G401.6 (cell line): Measurements from ENCODE around the gene PHRF1.

ENCODE experiments used
- FAIRE-seq: peaks from 2 replicates; lab custom pipeline; 2012; peaks lifted over from hg19 to GRCh38; lab: Jason Lieb, UNC

PHRF1 gene

DNA sequence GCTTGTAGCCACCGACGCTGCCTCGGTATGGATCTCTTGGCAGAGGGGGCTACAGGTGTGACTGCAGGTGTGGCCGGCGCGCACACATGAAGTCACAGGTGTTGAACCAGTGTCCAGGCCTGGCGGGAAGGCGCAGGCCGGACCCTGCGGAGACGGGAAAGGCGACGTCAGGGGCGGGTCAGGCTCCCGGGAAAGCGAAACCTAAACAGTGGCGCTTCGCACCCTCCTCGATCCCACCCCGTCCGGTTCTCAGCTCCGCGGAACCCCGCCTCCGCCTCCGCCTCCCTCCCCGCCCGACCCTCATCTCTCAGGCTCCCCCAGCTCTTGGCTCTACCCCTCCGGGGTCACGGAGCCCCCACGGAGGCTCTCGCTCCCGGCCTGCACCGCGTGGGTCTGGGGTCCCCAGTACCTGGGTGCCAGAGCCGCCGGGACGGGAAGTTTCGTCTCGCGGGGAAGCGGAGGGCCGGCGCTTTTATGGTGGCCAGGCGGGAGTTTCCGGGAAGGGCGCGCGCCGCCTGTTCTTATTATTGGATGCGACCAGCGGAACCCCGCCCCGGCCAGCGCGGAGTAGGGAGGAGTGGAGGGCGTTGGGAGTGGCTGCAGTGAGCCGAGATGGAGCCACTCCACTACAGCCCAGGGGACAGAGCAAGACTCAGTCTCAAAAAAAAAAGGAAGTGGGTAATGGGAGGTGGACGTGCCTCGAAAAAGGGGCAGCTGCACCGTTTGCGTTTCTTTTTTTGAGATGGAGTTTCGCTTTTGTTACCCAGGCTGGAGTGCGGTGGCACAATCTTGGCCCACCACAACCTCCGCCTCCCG, 39.4 kb downstream of the PHRF1 start, which contains the start of gene IRF7:
IRF7 (minus strand) TSS at position 447 of the 816 bp plus-strand sequence. CDS start 586 bp downstream, outside the sequence.
- FAIRE-seq, result no peak

DNA sequence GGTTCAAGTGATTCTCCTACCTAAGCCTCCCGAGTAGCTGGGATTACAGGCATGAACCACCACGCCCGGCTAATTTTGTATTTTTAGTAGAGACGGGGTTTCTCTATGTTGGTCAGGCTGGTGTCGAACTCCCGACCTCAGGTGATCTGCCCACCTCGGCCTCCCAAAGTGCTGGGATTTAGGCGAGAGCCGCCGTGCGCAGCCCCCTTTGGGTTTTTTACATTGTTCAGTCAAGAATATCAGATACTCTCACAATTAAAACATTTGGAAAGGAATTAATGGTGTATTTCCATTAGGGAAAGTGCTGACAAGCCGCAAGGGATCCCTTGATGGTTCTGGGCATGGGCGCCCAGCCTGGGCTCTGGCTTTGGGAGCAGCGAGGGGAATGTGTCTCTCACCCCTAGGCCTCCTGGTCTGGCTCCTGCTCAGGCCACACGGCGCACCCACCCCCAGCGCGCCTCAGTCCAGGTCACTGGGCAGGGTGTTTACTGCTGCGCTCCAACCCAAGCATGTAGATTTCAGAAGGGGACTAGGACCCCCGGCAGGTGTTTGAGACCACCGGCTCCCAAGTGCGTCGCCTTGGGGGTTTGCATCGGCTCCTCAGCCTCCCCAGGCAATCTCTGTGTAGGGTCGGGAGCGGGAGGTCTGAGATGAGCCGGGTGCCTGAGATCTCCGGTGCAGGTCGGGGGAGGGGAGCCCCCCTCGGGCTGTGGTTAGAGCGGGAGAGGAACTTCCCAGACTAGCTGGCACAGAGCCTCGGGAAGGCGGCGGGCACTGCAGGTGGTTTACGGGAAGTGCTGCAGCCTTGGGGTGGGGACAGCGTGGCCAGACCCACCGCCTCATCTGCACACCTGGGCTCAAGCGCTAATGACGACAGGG, 40.3 kb downstream of the PHRF1 start:
- no peak for FAIRE-seq

DNA sequence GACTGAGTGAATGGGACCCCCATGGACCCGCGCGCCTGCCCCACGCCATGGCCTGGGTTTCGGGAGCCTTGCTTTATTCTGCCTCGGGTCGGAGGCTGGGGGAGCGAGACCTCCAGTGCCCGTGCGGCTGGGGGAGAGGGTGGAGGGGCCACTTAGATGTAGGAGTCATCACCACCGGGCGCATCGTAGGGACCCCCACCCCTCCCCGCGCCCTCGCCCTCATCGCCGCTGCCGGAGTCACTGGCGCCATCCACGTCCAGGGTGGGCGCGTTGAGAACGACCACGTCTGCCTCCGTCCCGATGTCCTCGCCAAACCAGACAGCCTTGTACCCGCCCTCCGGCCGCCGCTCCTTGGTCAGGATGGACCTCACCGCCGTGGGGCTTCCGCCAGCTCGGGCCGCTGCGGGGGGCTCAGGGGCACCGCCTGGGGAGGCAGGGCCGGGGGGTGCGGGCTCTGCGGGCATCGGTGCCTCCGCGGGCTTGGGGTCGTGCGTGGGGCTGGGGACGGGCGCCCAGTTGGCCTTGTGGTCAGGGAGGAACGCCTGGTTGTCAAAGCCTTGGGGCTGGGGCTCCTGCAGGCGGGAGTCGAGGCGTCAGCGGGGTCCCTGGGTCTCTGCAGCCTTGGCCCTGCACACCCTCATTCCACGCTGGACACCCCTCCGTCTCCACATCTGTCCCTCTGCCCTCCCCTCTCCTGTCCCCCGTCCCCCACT, 41.1 kb downstream of the PHRF1 start:
- no peak for FAIRE-seq

DNA sequence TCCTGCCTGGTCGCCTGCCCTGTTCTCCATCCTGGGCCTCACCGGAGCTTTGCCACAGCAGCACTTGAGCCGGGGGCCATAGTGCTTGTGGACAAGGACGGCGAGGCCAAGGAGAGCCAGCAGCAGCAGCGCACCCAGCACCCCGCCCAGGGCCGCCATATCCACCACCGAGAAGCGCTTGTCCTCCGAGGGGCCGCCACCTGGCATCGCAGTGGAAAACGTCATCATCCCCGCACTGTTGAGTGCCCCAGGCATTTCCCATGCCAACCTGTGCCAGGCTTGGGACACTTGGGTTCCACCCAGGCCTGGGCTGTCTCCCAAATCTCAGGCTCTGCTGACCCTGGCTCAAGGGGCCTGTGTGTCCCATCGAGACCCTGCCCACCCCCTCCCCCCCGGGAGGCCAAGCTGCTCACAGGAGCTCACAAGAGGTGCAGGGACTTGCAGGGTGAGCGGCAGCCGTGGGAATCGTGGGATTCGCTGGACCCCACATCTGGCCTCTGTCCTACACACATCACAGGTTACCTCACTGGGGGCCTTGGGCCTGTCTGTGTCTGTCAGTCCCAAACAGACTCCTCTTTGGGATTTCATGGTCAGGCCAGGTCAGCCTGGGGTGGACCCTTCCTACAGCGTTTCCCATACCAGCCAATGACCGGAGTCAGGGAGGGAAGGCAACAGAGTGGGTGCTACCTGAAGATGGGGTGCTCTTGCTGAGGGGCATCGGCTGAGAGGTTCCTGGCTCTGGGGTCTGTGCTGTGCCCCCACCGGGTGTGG, 41.8 kb downstream of the PHRF1 start:
- FAIRE-seq, result no peak

DNA sequence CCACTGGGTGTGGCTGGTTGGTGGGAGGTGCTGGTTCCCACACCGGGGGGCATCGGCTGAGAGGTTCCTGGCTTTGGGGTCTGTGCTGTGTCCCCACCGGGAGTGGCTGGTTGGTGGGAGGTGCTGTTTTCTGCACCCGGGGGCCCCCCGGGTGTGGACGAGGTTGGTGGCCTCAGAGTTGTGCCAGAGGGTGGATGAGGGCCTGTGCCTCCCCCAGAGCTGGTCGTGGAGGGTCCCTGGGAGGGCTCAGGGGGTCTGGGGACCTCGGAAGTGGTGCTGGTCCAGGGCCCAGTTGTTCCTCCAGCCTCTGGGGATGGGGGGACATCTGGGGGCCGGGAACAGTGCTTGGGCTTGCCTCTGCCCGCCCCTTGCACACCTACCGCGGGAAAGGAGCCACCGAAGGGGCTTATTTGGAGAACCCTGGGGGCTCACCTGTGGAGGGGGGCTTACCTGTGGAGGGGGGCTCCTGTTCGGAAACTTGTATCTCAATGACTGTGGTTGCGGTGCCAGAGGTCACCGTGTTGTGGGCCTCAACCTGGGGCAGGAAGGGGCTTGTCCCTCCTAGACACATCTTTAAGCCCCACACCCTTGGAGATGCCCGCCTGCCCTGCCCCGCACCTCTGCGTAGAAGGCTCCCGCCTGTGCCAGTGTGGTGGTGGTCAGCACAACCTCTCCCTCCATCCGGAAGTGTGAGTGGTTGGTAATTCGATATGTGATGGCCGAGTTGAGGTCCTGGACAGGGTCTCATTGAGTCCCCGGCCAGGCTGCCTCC, 42.8 kb downstream of the PHRF1 start:
- no peak for FAIRE-seq

DNA sequence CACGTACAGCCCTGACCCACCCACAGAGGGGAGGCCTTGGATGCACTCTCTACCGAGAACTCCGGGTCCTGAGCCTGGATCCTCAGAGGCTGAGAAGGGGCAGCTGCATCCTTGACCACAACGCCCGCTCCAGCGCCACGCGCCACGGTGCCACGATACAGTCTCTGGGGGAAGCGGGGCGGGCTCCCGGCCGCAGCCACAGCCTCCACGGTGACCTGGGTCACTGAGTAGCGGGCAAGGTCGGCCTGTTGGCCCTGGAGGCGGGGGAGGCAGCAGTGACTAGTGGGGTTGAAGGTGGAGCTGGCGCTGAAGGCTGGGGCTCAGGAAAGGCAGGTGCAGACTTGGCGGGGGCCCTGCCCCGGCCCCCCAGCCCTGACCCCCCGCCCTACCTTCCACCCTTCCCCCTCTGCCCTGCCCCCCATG, 43.4 kb downstream of the PHRF1 start:
- no peak for FAIRE-seq

DNA sequence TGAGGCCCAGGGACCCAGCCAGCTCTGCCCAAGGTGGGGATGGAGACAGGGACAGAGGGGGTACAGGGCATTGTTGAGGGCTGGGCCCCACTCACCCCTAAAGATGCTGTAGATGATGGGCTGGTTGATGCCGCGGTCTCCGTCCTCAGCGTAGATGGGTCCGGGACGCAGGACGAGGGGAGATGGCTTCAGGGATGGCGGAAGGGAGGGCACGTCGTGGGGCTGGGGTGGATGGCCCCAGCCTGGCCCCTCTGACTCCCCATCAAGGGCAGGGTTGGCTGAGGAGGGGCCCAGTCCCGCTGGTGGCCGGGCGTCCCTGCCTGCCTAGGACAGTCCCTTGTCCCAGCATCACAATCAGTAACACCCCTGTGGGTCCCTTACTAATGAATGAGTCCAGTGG, 43.9 kb downstream of the PHRF1 start:
- no peak for FAIRE-seq

DNA sequence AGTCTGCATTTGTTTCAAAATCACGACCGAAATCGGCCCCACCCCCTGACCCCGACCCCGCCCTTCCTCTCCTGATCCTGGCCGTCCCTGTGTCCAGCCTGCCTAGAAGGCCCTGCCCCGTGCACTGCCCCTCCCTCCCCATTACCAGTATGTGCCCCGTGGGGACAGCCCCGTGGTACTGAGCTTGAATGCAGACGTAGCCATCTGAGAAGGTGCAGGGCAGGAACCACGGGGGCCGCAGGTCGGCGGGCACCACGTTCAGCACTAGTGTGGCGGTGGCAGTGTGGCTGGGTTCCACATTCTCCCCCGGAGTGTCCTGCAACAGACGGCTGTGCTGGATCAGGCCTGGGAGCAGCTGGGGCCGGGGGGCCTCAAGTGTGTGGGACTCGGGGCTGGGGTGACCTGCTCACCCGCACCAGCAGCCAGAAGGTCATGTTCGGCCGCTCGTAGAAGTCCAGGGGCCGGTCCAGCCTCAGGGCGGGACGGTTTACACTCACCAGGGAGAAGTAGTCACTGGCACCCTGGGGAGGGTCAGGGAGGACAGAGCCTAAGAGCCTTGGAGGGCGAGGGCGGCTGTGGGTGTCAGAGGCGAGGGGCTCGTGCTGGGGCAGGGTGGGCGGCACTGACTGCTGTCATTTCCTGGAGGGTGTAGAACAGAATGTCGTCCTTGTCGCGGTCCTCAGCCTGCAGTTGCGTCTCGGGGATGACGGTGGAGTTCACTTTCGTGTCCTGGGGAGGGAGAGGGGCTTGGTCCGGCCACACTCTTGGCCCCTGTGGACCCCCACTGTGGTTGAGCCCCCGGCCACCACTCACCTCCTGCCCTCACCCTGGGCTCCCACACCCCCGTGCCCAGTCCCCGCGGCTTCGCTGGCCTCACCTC, 44.9 kb downstream of the PHRF1 start:
- FAIRE-seq, result no peak

DNA sequence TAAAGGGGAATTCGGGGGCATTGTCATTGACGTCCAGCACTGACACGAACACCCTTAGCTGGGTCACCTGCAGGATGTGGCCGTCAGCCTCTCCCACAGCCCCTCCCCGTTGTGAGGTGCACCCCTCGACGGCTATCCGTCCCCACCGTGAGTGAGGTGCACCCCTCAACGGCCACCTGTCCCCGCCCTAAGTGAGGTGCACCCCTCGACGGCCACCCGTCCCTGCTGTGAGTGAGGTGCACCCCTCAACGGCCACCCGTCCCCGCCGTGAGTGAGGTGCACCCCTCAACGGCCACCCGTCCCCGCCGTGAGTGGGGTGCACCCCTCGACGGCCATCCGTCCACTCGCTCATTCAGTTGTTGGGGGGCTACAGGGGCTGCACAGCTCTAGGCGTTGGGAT, 45.6 kb downstream of the PHRF1 start:
- FAIRE-seq, result no peak

DNA sequence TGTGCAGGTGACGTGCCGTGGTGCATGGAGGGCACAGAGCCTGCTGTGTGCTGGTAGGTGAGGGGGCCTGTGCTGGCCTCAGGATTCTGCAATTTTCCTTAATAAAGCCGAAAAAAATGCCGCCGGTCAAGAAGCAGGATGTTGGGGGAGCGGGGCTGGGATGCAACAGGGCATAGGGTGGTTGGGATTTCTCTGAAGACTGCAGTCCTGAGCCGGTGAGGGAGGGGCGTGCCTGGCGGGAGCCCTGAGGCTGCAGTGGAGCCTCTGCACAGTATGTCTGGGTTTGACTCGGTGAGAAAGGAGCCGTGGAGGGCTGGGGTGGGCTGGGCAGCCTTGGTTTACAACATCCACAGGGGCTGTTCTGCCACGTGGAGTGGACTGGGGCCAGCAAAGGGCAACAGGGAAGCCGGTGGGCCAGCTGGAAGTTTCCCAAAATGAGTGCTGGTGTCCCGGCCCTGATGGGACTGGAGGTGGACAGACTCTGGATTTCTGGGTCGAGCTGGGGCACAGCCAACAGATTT, 47.1 kb downstream of the PHRF1 start:
- no peak for FAIRE-seq

DNA sequence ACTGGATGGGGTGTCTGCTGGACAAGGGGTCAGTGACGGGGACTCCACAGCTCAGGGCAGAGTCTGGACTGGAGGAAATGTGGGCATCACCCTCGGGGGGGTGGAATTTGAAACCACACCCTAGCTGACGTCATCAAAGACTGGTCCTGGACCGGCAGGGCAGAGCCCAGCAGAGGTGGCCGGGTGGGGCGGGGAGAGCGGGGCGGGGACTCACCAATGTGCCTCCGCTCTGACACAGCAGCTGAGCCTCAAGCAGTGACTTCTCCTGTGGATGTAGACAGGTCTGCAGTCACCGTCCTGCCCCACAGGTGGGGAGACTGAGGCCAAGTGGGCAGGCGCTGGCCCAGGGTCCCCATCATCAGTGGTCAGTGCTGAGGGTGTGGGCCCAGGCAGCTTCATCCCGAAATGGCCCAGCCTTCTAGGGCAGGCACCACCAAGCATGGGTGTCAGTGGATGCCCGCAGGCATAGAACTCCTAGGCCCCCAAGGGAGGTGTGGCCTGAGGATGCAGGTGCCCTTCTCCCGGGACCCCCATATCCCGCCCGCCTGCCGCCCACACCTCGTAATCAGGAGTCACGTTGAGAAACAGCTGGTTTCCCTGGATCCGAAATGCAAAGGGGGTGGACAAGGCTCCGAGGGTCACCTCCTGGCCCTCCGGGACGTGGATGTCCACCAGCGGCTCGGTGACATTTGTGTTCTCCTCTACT, 47.9 kb downstream of the PHRF1 start:
- no peak for FAIRE-seq

DNA sequence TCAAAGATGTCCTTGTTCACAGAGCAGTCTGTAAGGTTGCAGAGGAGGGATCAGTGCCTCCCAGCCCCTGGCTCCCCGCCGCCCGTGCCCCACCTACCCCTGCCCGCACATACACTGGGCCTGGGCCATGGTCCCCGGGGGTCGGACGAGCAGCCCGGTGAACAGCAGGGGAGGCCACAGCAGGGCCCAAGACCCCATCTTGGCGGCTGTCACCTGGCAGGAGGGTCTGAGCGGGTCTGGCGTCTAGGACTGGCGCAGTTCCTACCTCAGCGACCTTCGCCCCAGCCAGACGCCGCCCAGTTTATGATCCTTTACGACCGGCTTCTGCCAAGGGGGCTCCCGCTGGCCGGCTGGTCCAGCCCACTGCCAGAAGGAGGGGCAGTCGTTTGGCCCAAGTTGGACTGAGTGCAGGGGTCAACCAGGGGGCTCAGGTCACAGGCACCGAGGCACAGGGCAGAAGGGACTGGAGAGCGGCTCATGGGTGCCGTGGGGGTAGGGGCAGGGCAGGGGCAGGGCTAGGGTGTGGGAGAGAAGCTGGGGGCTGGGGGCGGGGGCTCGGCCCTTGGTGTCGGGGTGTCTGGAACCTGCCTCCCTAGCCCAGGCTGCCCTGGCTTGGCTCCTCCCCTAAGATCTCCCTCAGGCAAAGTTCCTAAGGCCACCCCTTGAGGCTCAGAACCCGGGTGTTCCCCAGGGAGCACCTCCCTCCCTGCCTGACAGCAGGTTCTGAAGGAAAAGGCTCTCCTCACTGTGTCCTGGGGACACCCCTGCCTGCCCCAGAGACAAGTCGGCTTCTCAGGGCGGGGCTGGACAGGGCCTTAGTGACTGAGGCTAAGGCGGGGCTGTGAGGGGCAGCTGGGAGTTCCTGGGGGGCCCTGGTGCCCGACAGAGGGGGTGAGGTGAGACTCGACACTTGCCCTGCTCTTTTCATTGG, 48.7 kb downstream of the PHRF1 start, which contains the start of gene CDHR5:
CDHR5 (minus strand) TSS at position 251 of the 931 bp plus-strand sequence; CDS start at position 198, 53 bp downstream.
- no peak for FAIRE-seq

DNA sequence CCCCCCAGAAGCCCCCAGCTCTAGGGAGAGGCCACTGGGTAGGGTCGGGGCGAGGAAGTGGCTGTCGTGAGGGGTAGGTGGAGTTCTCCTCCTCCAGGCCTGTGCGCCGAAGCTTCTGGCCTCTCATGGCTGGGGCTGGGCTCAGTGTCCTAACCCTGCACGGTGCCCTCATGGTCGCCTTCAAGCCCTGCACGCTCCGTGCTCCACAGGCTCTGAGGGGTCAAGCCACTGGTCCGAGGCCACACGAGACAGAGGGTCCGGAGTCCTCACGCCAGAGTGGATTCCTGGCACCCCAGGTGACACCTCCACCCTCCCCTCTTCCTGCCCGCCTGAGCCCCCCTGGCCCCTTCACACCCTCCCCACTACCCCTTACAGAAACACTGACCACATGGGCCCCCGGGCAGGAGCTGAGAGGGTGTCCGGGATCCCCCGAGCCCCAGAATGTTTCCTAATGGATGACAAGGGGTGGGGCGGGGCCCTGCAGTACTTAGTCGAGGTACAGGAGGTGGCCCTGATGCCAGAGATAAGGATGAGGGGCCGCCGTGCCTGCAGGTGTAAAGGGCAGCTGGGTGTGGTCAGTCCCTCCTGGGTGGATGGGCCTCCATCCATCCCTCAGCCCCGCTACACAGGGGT, 49.5 kb downstream of the PHRF1 start:
- FAIRE-seq, result no peak

DNA sequence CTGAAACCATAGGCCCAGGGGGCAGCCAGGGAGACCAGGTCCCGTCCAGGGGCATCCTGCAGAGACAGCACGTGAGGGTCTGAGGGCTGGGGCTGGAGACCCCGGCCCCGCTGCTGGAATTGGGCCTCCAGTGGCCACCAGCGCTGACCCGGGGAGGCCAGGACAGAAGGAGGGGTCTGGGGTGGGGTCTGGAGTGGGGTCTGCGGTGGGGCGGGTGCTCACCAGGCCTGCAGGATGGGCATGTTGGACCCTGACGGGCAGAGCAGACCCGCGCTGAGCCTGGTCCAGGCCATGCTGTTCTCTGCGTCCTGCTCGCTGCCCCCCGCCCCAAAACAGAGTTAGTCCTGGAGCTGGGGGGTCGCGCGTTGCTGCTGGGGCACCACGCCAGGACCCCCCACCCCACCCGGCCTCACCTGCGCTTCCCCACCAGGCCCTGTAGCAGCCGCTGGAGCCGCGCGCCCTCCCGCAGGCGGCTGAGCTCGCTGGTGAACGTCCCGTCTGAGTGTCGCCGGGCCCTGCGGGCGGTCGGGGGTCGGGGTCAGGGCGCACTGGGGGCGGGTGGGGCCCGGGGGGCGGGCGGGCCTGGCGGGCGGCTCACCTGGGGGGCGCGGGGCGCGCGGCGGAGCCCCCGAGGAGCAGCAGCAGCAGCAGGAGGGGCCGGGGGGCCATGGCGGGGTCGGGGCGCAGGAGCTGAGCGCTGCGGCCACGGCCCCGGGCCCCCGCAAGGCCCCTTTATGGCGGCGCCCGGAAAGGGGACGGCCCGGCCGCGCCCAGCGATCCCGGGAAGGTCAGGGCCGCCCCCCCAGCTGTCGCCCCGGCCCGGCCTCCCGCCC, 50.4 kb downstream of the PHRF1 start, which contains the start of gene SCT:
SCT (minus strand) TSS at position 707 of the 833 bp plus-strand sequence; CDS start at position 669, 38 bp downstream.
- no peak for FAIRE-seq

DNA sequence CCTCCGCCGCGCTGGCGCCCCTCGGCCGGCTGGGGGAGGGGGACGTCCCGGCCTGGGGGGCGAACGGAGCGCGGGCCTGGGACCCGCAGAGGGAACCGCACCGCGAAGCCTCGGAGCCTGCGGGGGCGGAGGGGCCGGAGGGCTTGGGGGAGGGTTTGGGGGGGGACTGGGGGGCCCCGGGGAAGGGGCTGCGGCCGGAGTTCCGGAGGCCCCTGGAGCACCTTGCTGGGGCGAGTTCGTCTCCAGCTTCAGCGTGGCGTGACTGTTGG, 51.0 kb downstream of the PHRF1 start:
- FAIRE-seq, result no peak

DNA sequence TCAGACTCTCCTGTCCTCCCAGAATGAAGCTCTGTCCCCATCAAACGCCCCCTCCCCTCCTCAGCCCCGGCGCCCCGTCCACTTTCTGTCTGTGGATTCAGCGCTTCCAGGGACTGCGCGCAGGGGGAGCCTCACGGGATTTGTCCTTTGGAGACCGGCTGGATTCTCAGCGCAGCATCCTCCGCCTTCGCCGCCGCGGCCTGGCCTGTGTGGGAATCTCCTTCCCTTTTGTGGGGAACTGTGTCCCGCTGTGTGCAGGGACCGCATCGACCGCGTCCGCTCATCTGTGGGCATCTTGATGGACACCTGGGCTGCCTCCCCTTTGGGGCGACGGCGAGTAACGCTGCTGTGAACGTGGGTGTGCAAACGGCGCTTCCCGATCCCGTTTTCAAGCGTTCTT, 51.8 kb downstream of the PHRF1 start:
- no peak for FAIRE-seq

DNA sequence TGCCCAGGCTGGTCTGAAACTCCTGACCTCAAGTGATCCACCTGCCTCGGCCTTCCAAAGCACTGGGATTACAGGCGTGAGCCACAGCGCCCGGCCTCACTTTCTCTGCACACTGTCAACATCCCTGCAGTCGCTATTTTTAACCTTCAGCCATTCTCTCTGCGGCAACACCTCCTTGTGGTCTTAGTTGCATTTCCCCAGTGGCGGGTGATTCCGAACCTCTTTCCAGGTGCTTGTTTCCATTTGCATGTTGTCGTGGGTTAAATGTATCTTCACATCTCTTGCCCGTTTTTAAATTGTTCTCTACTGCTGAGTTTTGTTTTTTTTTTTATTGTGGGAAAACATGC, 52.9 kb downstream of the PHRF1 start:
- no peak for FAIRE-seq
